IPS DF 19.7 (cell line): Measurements from ENCODE around the gene NOS1AP.

Experiments used
- DNase-seq: peaks from one replicate; pipeline ENCODE4 v3.0.0-alpha.2; 2013; ENCODE audit warnings: low read depth, low spot score

Gene NOS1AP

GRCh38 chr1:162365284-162366020 is 296.0 kb downstream of the NOS1AP start:
- DNase-seq: no peak

GRCh38 chr1:162366149-162366548 is 296.7 kb downstream of the NOS1AP start:
- no peak for DNase-seq

- DNase-seq: no peak
Measured at GRCh38 chr1:162366671-162367070, 297.2 kb downstream of the NOS1AP start.

- DNase-seq: no peak
Measured at GRCh38 chr1:162367073-162367472, 297.6 kb downstream of the NOS1AP start.

- no peak for DNase-seq
Measured at GRCh38 chr1:162367772-162368171, 298.3 kb downstream of the NOS1AP start.

- DNase-seq: no peak
Measured at GRCh38 chr1:162368451-162368850, 299.0 kb downstream of the NOS1AP start.

- DNase-seq: no peak
Measured at GRCh38 chr1:162369571-162369970, 300.1 kb downstream of the NOS1AP start.

GRCh38 chr1:162370161-162370560 is 300.7 kb downstream of the NOS1AP start:
- DNase-seq: no peak

- no peak for DNase-seq
Measured at GRCh38 chr1:162370721-162371120, 301.2 kb downstream of the NOS1AP start.

- no peak for DNase-seq
Measured at GRCh38 chr1:162371611-162372010, 302.1 kb downstream of the NOS1AP start.

GRCh38 chr1:162372159-162373071 is 302.9 kb downstream of the NOS1AP start:
- no peak for DNase-seq

GRCh38 chr1:162373072-162373427 is 303.6 kb downstream of the NOS1AP start:
- DNase-seq: no peak

GRCh38 chr1:162373541-162374260 is 304.2 kb downstream of the NOS1AP start:
- DNase-seq: no peak

GRCh38 chr1:162374406-162374805 is 304.9 kb downstream of the NOS1AP start:
- no peak for DNase-seq

GRCh38 chr1:162375463-162375862 is 306.0 kb downstream of the NOS1AP start:
- DNase-seq: no peak

- no peak for DNase-seq
Measured at GRCh38 chr1:162376691-162377090, 307.2 kb downstream of the NOS1AP start, which contains the start of gene SPATA46. TSS of gene SPATA46 (minus strand) at chr1:162376854. CDS start at chr1:162376790, 64 bp downstream.

GRCh38 chr1:162380061-162380846 is 310.8 kb downstream of the NOS1AP start:
- DNase-seq: no peak

- no peak for DNase-seq
Measured at GRCh38 chr1:162381383-162381782, 311.9 kb downstream of the NOS1AP start, which contains the start of gene C1orf226. TSS of gene C1orf226 (plus strand) at chr1:162381728. CDS start at chr1:162381902, 174 bp downstream.

GRCh38 chr1:162381941-162382750 is 312.7 kb downstream of the NOS1AP start:
- DNase-seq: no peak

- DNase-seq: no peak
Measured at GRCh38 chr1:162383091-162383490, 313.6 kb downstream of the NOS1AP start.
